Astrocyte (in vitro differentiated cells and primary cell): ENCODE results near the gene PCTP.

Source experiments
- CTCF ChIP-seq: IDR thresholded peaks from 2 replicates; pipeline ENCODE4 v1.5.1; 2011; ENCODE audit warnings: low read depth, mild to moderate bottlenecking, inconsistent platforms, low read length, moderate library complexity; ENCODE audit not compliant: insufficient read depth
- EZH2 ChIP-seq: IDR thresholded peaks from 2 replicates; pipeline ENCODE4 v1.6.1; 2012; ENCODE audit warnings: mild to moderate bottlenecking, low read length, inconsistent platforms; ENCODE audit not compliant: insufficient read depth

- TF ChIP-seq CTCF: no peak
- TF ChIP-seq EZH2: no peak
These were observed 33.4 kb upstream of the PCTP start for GRCh38 chr17:55717432-55717831.
